Measurements from ENCODE around the gene XKR3. TPM values are rescaled to one million over a fixed set of nuclear protein-coding genes. Genes with fewer than 3 reads are reported as not detected.
"Not testable (repeated sequence)": the region's sequence is repeated elsewhere in the genome, so short reads cannot be mapped to it uniquely, and the experiment has no call there.

Gene XKR3
- not detected for total RNA-seq
- polyA plus RNA-seq, result not detected
- total RNA-seq, result 0 to 1.3 (median 0) reads per million in 6 experiments

GRCh38 chr22:16824716-16825687 is at the start of gene XKR3:
Gene XKR3, minus strand, starts transcription at chr22:16825411. Its CDS starts 17,338 bp downstream, at chr22:16808073.
- POLR2A ChIA-PET, result no interaction called here
- H3K27ac Mint-ChIP-seq, result peak within 1 kb of the TSS in 9 of 10 donors; percentile 25 to 88 (median 73)

GRCh38 chr22:16869640-16870039 is 44.4 kb upstream of the XKR3 start:
- H3K9me3 Mint-ChIP-seq, H3K27ac Mint-ChIP-seq, H3K36me3 Mint-ChIP-seq, POLR2A ChIA-PET, ATAC-seq, DNase-seq, H3K4me3 Mint-ChIP-seq, H3K4me1 Mint-ChIP-seq, H3K27me3 Mint-ChIP-seq: not testable (repeated sequence)

More at GRCh38 chr22:16824716-16825687, at the start of gene XKR3:
- Mint-ChIP-seq H3K9me3 (peaks cover 0 to 12% (median 0%) of the 10 kb centered on the region in 9 donors), H3K4me1 (peaks cover 9 to 23% (median 19%) of the 10 kb centered on the region in 4 donors), H3K27me3 (no peaks in the 10 kb centered on the region), H3K36me3 (peaks cover 0 to 5% (median 3%) of the 10 kb centered on the region in 3 donors), H3K4me3 (peak within 1 kb of the TSS; percentile 68 to 84 (median 71))
- ATAC-seq (peak in 1 of 2 donors; percentile 56), DNase-seq (peak in 2 of 10 donors; percentile 1 to 4)

- no peak overlapping the region for H3K4me3 Mint-ChIP-seq
- H3K9me3 Mint-ChIP-seq, result no peaks in the 10 kb centered on the region
- ATAC-seq, result no peak
- peaks cover 0 to 3% (median 0%) of the 10 kb centered on the region in 5 donors for H3K27me3 Mint-ChIP-seq
- DNase-seq, result no peak
- H3K36me3 Mint-ChIP-seq, result peaks cover 0 to 1% (median 0%) of the 10 kb centered on the region in 3 donors
- H3K4me1 Mint-ChIP-seq, result no peaks in the 10 kb centered on the region
- no peak overlapping the region for H3K27ac Mint-ChIP-seq
- POLR2A ChIA-PET, result no interaction called here
Measured at GRCh38 chr22:16866167-16866566, 41.0 kb upstream of the XKR3 start.

GRCh38 chr22:16856851-16857250 is 31.6 kb upstream of the XKR3 start:
- H3K27ac Mint-ChIP-seq, H3K4me1 Mint-ChIP-seq, ATAC-seq, H3K4me3 Mint-ChIP-seq, H3K9me3 Mint-ChIP-seq, H3K36me3 Mint-ChIP-seq, POLR2A ChIA-PET, DNase-seq: not testable (repeated sequence)
- peaks cover 0 to 12% (median 3%) of the 10 kb centered on the region in 5 donors for H3K27me3 Mint-ChIP-seq

GRCh38 chr22:16854631-16855030 is 29.4 kb upstream of the XKR3 start:
- DNase-seq (no peak), ATAC-seq (no peak)
- Mint-ChIP-seq H3K27ac (no peak overlapping the region), H3K4me1 (no peaks in the 10 kb centered on the region), H3K9me3 (no peaks in the 10 kb centered on the region), H3K36me3 (no peaks in the 10 kb centered on the region), H3K27me3 (peaks cover 0 to 10% (median 3%) of the 10 kb centered on the region in 5 donors), H3K4me3 (no peak overlapping the region)
- POLR2A ChIA-PET, result no interaction called here

GRCh38 chr22:16851268-16851996 is 26.2 kb upstream of the XKR3 start:
- H3K27ac Mint-ChIP-seq, POLR2A ChIA-PET, DNase-seq: not testable (repeated sequence)

GRCh38 chr22:16847271-16847670 is 22.1 kb upstream of the XKR3 start:
- Mint-ChIP-seq H3K9me3 (peaks cover 0 to 11% (median 3%) of the 10 kb centered on the region in 9 donors), H3K4me3 (no peak overlapping the region), H3K27me3 (peaks cover 5 to 12% (median 5%) of the 10 kb centered on the region in 5 donors), H3K27ac (no peak overlapping the region), H3K36me3 (peaks cover 0 to 2% (median 2%) of the 10 kb centered on the region in 3 donors), H3K4me1 (peaks cover 0 to 8% (median 1%) of the 10 kb centered on the region in 4 donors)
- no peak for DNase-seq
- POLR2A ChIA-PET, result no interaction called here
- ATAC-seq, result no peak

More at GRCh38 chr22:16851268-16851996, 26.2 kb upstream of the XKR3 start:
- not testable (repeated sequence) for H3K36me3 Mint-ChIP-seq, ATAC-seq, H3K4me1 Mint-ChIP-seq, H3K4me3 Mint-ChIP-seq, H3K9me3 Mint-ChIP-seq
- H3K27me3 Mint-ChIP-seq, result peaks cover 5 to 12% (median 6%) of the 10 kb centered on the region in 5 donors

GRCh38 chr22:16845881-16846280 is 20.7 kb upstream of the XKR3 start:
- no peak overlapping the region for H3K4me3 Mint-ChIP-seq
- peaks cover 4 to 12% (median 5%) of the 10 kb centered on the region in 5 donors for H3K27me3 Mint-ChIP-seq
- no peak for DNase-seq
- no peak for ATAC-seq
- H3K4me1 Mint-ChIP-seq, result peaks cover 0 to 8% (median 1%) of the 10 kb centered on the region in 4 donors
- POLR2A ChIA-PET, result no interaction called here
- H3K27ac Mint-ChIP-seq, result no peak overlapping the region
- H3K9me3 Mint-ChIP-seq, result peaks cover 0 to 11% (median 3%) of the 10 kb centered on the region in 9 donors
- peaks cover 0 to 2% (median 2%) of the 10 kb centered on the region in 3 donors for H3K36me3 Mint-ChIP-seq

GRCh38 chr22:16845465-16845864 is 20.3 kb upstream of the XKR3 start:
- no peak overlapping the region for H3K4me3 Mint-ChIP-seq
- peaks cover 4 to 12% (median 5%) of the 10 kb centered on the region in 5 donors for H3K27me3 Mint-ChIP-seq
- ATAC-seq (no peak), DNase-seq (no peak)
- H3K27ac Mint-ChIP-seq, result no peak overlapping the region
- H3K4me1 Mint-ChIP-seq, result peaks cover 0 to 8% (median 1%) of the 10 kb centered on the region in 4 donors
- H3K9me3 Mint-ChIP-seq, result peaks cover 0 to 11% (median 3%) of the 10 kb centered on the region in 9 donors
- POLR2A ChIA-PET, result no interaction called here
- peaks cover 0 to 2% (median 2%) of the 10 kb centered on the region in 3 donors for H3K36me3 Mint-ChIP-seq

GRCh38 chr22:16844529-16844928 is 19.3 kb upstream of the XKR3 start:
- H3K9me3 Mint-ChIP-seq, result peaks cover 0 to 11% (median 3%) of the 10 kb centered on the region in 9 donors

GRCh38 chr22:16838073-16838472 is 12.9 kb upstream of the XKR3 start:
- DNase-seq (no peak), ATAC-seq (no peak)
- Mint-ChIP-seq H3K27me3 (peaks cover 0 to 13% (median 3%) of the 10 kb centered on the region in 5 donors), H3K4me1 (no peaks in the 10 kb centered on the region), H3K27ac (no peak overlapping the region), H3K36me3 (no peaks in the 10 kb centered on the region), H3K4me3 (no peak overlapping the region), H3K9me3 (no peaks in the 10 kb centered on the region)
- POLR2A ChIA-PET, result no interaction called here

More at GRCh38 chr22:16844529-16844928, 19.3 kb upstream of the XKR3 start:
- DNase-seq (no peak), ATAC-seq (no peak)
- Mint-ChIP-seq H3K36me3 (peaks cover 0 to 2% (median 2%) of the 10 kb centered on the region in 3 donors), H3K4me3 (no peak overlapping the region), H3K27ac (no peak overlapping the region), H3K27me3 (peaks cover 4 to 12% (median 5%) of the 10 kb centered on the region in 5 donors), H3K4me1 (peaks cover 0 to 8% (median 1%) of the 10 kb centered on the region in 4 donors)
- POLR2A ChIA-PET, result no interaction called here

- ATAC-seq, result no peak
- Mint-ChIP-seq H3K27ac (no peak overlapping the region), H3K27me3 (peaks cover 0 to 13% (median 5%) of the 10 kb centered on the region in 5 donors), H3K4me3 (no peak overlapping the region), H3K9me3 (no peaks in the 10 kb centered on the region), H3K4me1 (peaks cover 0 to 2% (median 0%) of the 10 kb centered on the region in 4 donors), H3K36me3 (no peaks in the 10 kb centered on the region)
- DNase-seq, result no peak
- POLR2A ChIA-PET, result no interaction called here
Measured at GRCh38 chr22:16834971-16835370, 9.8 kb upstream of the XKR3 start.

Measured in naive thymus-derived CD8-positive, alpha-beta T cell (primary cell).